GM23338 (cell line): ENCODE measurements around the gene EGF.

ENCODE experiments used
- CREB1 ChIP-seq: fragments of 250-450 bp; sonication (Bioruptor Pico); IDR thresholded peaks from 2 replicates; pipeline ENCODE4 v1.5.0; 2020; ENCODE audit warnings: low read depth, mild to moderate bottlenecking, moderate library complexity
- CTCF ChIP-seq, 2 experiments: fragments of 200-600 bp in 1 of 2; sonication (generic) in 1 of 2; conservative IDR thresholded peaks; 2 replicates each; pipeline versions ENCODE4 v1.5.1 to v1.6.1; 2016 to 2017; ENCODE audit warnings: antibody characterized with exemption in 2 of 2, low read depth in 2 of 2, mild to moderate bottlenecking in 2 of 2, moderate library complexity in 1 of 2
- EZH2 ChIP-seq: fragments of 200-600 bp; sonication (generic); IDR thresholded peaks from one replicate; pipeline ENCODE4 v1.8.0; 2017; ENCODE audit warnings: antibody characterized with exemption, mild to moderate bottlenecking, low read depth; ENCODE audit not compliant: unreplicated experiment
- POLR2AphosphoS5 ChIP-seq: IDR thresholded peaks from 2 replicates; pipeline ENCODE4 v1.6.1; 2016; ENCODE audit warnings: antibody characterized with exemption, low read depth
- ZNF462 ChIP-seq: fragments of 250-450 bp; sonication (Bioruptor Pico); IDR thresholded peaks from 2 replicates; pipeline ENCODE4 v1.5.0; 2020; ENCODE audit warnings: mild to moderate bottlenecking, moderate library complexity

GRCh38 chr4:110033355-110034025 is 120.8 kb downstream of the EGF start:
- TF ChIP-seq CTCF (conservative IDR thresholded peaks at IDR 0.05; ENCODE audit: low read depth in 2 of 2) (no peak), EZH2 (no peak), ZNF462 (no peak), POLR2AphosphoS5 (no peak), CREB1 (CRISPR knock-in tag) (no peak)
